Esophagus muscularis mucosa (tissue), 4 donors: ENCODE measurements around the gene CISH. TPM values are rescaled to one million over a fixed set of nuclear protein-coding genes. Genes with fewer than 3 reads are reported as not detected.

Experiments
- DNase-seq: peaks from one replicate; pipeline ENCODE4 v3.0.0-alpha.2; 2017; ENCODE audit errors: extremely low spot score
- H3K27ac ChIP-seq, 4 donors: fragments of 200-600 bp; sonication (generic); replicated peaks in 1 of 4; 1 replicate in 3 of 4; 2 replicates in 1 of 4; pipeline ENCODE4 v1.5.1; 2016 to 2019; ENCODE audit warnings: mild to moderate bottlenecking in 1 of 4
- H3K27me3 ChIP-seq, 4 donors: fragments of 200-600 bp; sonication (generic); one replicate each; pipeline versions ENCODE4 v1.5.1 to v1.6.0; 2016 to 2019
- H3K36me3 ChIP-seq, 4 donors: fragments of 200-600 bp; sonication (generic); one replicate each; pipeline ENCODE4 v1.5.1; 2016 to 2019
- H3K4me1 ChIP-seq, 4 donors: fragments of 200-600 bp; sonication (generic); one replicate each; pipeline ENCODE4 v1.5.1; 2016 to 2019
- H3K4me3 ChIP-seq, 4 donors: fragments of 200-600 bp; sonication (generic); 1 replicate in 2 of 4; 2 replicates in 2 of 4; pipeline ENCODE4 v1.5.1; 2016 to 2019; ENCODE audit warnings: mild to moderate bottlenecking in 4 of 4, moderate library complexity in 1 of 4
- H3K9me3 ChIP-seq, 4 donors: fragments of 200-600 bp; sonication (generic); 1 replicate in 3 of 4; 2 replicates in 1 of 4; pipeline ENCODE4 v1.5.1; 2016 to 2019
- EP300 ChIP-seq: sonication (generic); formaldehyde crosslinking; IDR thresholded peaks from one replicate; pipeline ENCODE4 v1.6.1; 2017; ENCODE audit warnings: antibody characterized with exemption
- POLR2A ChIP-seq: fragments of 450-650 bp; IDR thresholded peaks from one replicate; pipeline ENCODE4 v1.6.1; 2017; ENCODE audit warnings: antibody characterized with exemption, moderate library complexity, mild to moderate bottlenecking, low read depth
- POLR2AphosphoS5 ChIP-seq, 2 donors: sonication (generic); formaldehyde crosslinking; IDR thresholded peaks; one replicate each; pipeline ENCODE4 v1.6.1; 2017; ENCODE audit warnings: antibody characterized with exemption in 2 of 2
- WGBS: methylation state at CpG from one replicate; pipeline ENCODE4 v1.1.5; 2018; 5-methylcytosine and 5-hydroxymethylcytosine counted together
- intact Hi-C: fragments of 100-400 bp; cut with DNase I; formaldehyde crosslinking; loops from one replicate; pipeline ENCODE4 v1.15.1; 2023
- total RNA-seq, 4 donors: library from RNA; depleted of rRNA; stranded (reverse); fragments of >200 nt; gene quantifications; one replicate each; pipeline versions ENCODE4 v1.1.0 to v1.2.1, GENCODE V29; 2016
- TF ChIP-seq, protein P1 (sequence below), 3 experiments: fragments of 200-600 bp in 2 of 3; fragments of 450-650 bp in 1 of 3; sonication (generic) in 2 of 3; IDR thresholded peaks; one replicate each; pipeline ENCODE4 v1.5.1; 2017 to 2019; ENCODE audit warnings: antibody characterized with exemption in 3 of 3, mild to moderate bottlenecking in 2 of 3, moderate library complexity in 1 of 3

Gene CISH
- total RNA-seq, 4 donors from 2014 or later, result 1.7 to 26.7 (median 4.4) TPM

DNA sequence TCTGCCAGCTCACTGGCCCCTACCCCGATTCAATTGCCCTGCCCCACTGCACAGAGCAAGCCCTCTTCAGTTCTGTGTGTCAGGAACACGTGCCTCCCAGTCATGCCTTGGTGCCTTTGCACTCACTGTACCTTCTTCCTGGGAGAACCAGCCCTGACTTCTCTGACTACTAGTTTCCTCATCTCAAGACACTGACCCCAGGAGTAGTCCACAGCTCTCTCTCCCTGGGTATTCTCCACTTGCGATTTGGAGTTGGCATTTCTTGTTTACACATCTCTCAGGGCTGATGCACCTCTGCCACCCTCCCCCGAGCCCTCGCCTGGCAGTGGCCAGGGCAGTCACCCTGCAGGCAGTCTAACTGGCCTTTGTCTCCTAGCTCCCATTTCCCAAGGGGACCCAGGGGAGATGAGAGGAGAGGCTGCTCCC, 5.7 kb downstream of the CISH start:
- TF ChIP-seq, protein P1, sequence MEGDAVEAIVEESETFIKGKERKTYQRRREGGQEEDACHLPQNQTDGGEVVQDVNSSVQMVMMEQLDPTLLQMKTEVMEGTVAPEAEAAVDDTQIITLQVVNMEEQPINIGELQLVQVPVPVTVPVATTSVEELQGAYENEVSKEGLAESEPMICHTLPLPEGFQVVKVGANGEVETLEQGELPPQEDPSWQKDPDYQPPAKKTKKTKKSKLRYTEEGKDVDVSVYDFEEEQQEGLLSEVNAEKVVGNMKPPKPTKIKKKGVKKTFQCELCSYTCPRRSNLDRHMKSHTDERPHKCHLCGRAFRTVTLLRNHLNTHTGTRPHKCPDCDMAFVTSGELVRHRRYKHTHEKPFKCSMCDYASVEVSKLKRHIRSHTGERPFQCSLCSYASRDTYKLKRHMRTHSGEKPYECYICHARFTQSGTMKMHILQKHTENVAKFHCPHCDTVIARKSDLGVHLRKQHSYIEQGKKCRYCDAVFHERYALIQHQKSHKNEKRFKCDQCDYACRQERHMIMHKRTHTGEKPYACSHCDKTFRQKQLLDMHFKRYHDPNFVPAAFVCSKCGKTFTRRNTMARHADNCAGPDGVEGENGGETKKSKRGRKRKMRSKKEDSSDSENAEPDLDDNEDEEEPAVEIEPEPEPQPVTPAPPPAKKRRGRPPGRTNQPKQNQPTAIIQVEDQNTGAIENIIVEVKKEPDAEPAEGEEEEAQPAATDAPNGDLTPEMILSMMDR (IDR thresholded peaks at IDR 0.05), result no peak
- TF ChIP-seq POLR2AphosphoS5 (IDR thresholded peaks at IDR 0.05), result no peak
- DNase-seq, result no peak
- Histone ChIP-seq H3K9me3 (no peaks in the 10 kb centered on the region), H3K27me3 (no peaks in the 10 kb centered on the region), H3K27ac (peak overlapping the region; percentile 5 to 99 (median 56)), H3K4me3 (no peak overlapping the region), H3K4me1 (peaks cover 78 to 98% (median 87%) of the 10 kb centered on the region in 4 donors), H3K36me3 (peaks cover 9 to 52% (median 34%) of the 10 kb centered on the region in 4 donors)
- intact Hi-C loops, result loop anchor here (2.0 kb wide), 1 partner anchor 27 kb away; no protein-coding TSS in a partner anchor
- WGBS, result 80% methylated on average over 5 of the region's 5 CpGs

DNA sequence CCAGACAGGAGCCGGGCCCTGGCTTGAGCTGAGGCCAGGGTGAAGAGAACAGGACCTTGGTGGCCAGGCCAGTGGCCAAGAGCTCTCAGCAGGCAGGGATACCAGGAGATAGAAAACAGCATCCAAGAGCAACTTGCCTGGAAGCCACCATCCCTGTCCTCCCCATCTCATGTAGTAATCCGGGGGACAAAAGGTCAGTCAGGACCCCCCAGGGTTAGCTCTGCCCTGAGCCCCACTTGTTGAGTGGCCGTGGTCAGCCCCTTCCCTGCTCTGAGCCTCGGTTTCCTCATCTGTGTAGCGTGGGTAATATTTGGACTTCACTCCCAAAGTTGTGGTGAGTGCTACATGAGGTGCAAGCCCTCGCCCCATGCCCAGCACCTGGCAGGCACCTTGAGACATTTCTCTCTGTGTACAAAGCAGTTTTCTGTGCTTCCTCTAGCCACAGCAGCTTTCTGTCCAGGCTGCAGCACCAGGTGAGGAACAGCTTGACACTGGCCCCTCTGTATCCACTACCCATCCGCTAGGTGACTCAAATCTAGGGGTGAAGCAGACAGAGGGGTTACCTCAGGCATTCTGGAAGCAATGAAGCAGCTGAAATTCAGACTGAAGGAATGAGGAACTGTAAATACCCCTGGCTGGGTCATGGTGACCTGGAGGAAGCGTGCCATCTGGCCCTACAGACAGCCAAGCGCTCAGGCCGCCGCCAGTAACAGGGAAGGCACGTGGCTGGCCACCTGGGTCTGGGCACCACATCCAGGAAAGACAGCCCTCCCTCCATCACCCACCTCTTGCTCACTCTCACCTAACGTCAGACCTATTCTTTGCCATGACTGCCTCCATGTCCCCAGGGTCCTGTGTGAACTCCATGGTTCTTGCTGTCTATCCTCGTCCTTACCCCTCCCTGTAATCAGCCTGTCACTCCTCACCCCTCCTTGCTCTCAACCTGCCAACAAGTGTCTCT, 6.7 kb downstream of the CISH start:
- Histone ChIP-seq H3K4me3 (no peak overlapping the region), H3K4me1 (peaks cover 78 to 98% (median 87%) of the 10 kb centered on the region in 4 donors), H3K27ac (peak overlapping the region in 3 of 4 donors; percentile 15 to 99 (median 97)), H3K36me3 (peaks cover 9 to 52% (median 34%) of the 10 kb centered on the region in 4 donors), H3K9me3 (no peaks in the 10 kb centered on the region), H3K27me3 (no peaks in the 10 kb centered on the region)
- intact Hi-C loops, result no loop called here
- TF ChIP-seq POLR2A (no peak), POLR2AphosphoS5 (IDR thresholded peaks at IDR 0.05) (no peak)
- TF ChIP-seq, protein P1 (IDR thresholded peaks at IDR 0.05), result no peak
- WGBS, result 82% methylated on average over 7 of the region's 14 CpGs
- DNase-seq, result no peak

DNA sequence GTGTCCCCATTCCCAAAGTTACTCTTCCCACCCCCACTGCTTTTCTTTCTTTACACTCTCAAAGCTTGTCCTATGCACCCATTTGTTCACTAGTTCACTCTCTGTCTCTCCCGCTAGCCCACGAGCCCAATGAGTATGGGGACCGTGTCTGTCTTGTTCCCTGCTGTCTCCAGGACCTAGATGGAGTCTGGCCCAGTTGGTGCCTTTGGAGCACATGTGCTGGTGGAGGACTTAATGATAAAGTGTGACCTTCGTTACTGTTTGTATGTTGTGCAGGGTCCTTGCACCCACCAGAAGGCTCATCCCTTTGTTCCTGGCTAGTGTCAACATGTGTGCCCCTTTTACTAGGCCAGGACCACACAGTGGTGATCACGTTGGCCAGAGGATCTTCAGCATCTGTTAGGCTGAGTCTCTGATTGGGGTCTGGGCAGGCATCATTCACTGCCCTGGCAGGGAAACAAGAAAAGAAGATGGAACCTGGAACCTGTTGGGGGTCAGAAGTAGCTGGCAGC, 7.4 kb downstream of the CISH start:
- no peaks in the 10 kb centered on the region for H3K9me3 ChIP-seq
- H3K36me3 ChIP-seq, result peaks cover 9 to 52% (median 34%) of the 10 kb centered on the region in 4 donors
- H3K27me3 ChIP-seq, result no peaks in the 10 kb centered on the region
- H3K4me1 ChIP-seq, result peaks cover 74 to 98% (median 85%) of the 10 kb centered on the region in 4 donors
- peak overlapping the region in 3 of 4 donors; percentile 84 to 99 (median 97) for H3K27ac ChIP-seq
- no peak for DNase-seq
- no peak overlapping the region for H3K4me3 ChIP-seq
- intact Hi-C loops, result no loop called here
- TF ChIP-seq EP300, result no peak
- no peak for TF ChIP-seq POLR2A
- TF ChIP-seq POLR2AphosphoS5 (IDR thresholded peaks at IDR 0.05), result no peak
- TF ChIP-seq, protein P1 (IDR thresholded peaks at IDR 0.05), result no peak
- WGBS, result 85% methylated on average over 5 of the region's 5 CpGs

DNA sequence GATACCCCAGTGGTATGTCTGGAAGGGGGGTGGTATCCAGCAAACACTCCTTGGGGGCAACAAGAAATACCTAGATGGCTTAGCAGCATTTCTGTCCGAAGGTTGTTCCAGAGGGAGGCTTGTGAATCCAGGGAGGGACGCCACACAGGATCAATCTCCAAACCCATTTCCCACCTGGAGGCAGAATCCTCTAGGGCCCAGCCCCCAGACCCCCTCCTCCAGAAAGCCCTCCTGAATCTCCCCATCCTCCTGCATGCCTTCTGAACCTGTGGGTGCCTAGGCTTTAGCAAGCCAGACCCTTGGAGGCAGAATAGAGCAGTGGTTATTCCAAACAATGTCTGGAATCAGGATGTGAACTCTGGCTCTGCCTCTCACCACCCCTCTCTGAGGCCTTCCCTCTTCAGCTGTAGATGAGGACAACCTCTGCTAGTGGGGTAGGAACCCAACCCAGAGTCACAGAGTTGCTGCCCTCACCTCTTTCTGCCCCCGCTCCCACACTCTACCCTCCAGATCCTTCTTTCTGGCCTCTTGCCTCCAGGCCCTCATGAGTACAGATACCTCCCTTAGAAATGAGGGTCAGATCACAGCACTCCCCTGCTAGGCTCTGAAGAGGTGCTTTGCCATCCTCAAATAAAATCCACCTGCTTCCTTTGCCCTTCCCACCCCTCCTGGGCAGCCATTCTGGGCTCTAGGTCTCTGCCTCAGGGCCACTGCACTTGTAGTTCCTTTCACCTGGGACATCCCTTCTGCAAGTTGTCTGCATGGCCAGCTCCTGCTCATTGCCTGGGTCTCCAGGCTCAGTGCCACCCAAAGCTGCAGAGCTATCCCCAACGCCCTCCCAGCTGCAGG, 8.1 kb downstream of the CISH start:
- Histone ChIP-seq H3K4me3 (no peak overlapping the region), H3K36me3 (peaks cover 9 to 51% (median 33%) of the 10 kb centered on the region in 4 donors), H3K4me1 (peaks cover 70 to 93% (median 79%) of the 10 kb centered on the region in 4 donors), H3K9me3 (no peaks in the 10 kb centered on the region), H3K27ac (peak overlapping the region; percentile 84 to 99 (median 97)), H3K27me3 (no peaks in the 10 kb centered on the region)
- WGBS, result 72% methylated on average over 4 of the region's 4 CpGs
- no peak for DNase-seq
- intact Hi-C loops, result no loop called here
- TF ChIP-seq POLR2A (no peak), POLR2AphosphoS5 (IDR thresholded peaks at IDR 0.05) (no peak), EP300 (no peak)
- TF ChIP-seq, protein P1 (IDR thresholded peaks at IDR 0.05), result no peak
